ENCODE measurements around the gene LRRTM4. TPM values are rescaled to one million over a fixed set of nuclear protein-coding genes. Genes with fewer than 3 reads are reported as not detected.

The LRRTM4 gene
- total RNA-seq, 1 experiment from 2014 or later: 9.4 TPM

DNA sequence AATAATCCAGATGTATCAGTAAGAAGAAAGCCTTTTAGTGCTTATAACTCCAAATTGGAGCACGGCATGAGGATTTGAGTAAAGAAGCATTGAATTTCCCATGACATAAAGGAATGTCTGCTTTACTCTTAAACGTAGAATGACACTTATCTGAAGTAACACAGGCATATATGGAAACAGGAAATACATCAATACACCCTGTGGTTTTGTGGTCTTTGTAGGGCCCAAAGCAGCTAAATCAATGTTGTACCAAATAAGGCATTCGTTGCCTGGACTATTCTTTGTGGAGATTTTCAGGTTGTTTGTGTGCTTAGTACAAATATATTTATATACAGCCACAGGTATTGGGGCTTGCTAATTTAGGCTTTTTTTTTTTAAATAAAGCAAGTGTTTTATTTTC, 660.5 kb downstream of the LRRTM4 start:
- H3K4me1 Mint-ChIP-seq: no peaks in the 10 kb centered on the region
- ChIA-PET CTCF (no interaction called here), POLR2A (no interaction called here)
- no peaks in the 10 kb centered on the region for H3K27me3 Mint-ChIP-seq (ENCODE audit: low read depth)
- ATAC-seq (no peak), DNase-seq (ENCODE audit: low spot score) (no peak)
- no peaks in the 10 kb centered on the region for H3K36me3 Mint-ChIP-seq
- no peak overlapping the region for H3K27ac Mint-ChIP-seq
- H3K4me3 Mint-ChIP-seq: no peak overlapping the region
- TF ChIP-seq, protein P1, sequence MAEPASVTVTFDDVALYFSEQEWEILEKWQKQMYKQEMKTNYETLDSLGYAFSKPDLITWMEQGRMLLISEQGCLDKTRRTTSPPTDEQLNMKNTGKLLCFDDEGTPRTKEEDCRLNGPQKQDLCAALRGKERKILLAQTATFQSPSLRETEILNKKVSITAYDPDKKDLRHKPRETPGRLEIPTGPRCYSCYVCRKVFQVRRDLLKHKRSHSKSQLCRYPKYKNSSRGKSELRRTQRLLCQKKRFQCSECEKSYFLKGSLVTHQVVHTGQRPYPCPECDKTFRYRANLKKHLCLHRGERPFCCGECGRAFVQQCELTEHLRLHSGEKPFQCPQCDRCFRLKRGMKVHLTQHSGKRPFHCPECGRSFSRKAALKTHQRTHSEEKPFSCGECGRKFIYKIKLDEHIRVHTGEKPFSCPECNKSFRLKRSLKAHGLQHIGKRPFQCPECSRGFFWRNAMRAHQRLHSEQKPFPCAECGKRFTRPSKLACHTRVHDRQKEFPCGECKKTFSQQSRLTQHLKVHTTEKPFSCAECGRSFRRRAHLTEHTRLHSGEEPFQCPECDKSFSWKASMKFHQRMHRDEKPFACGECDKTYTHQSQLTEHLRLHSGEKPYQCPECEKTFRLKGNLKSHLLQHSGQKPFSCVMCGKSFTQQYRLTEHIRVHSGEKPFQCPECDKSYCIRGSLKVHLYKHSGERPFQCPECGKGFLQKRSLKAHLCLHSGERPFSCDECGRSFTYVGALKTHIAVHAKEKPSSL (CRISPR knock-in tag; conservative IDR thresholded peaks at IDR 0.05): no peak
- TF ChIP-seq RELA (CRISPR knock-in tag; IDR thresholded peaks at IDR 0.05; ENCODE audit: borderline replicate concordance) (no peak), MYBL2 (CRISPR knock-in tag; IDR thresholded peaks at IDR 0.05) (no peak), NFE2L1 (CRISPR knock-in tag; IDR thresholded peaks at IDR 0.05) (no peak), ZBTB43 (CRISPR knock-in tag; IDR thresholded peaks at IDR 0.05) (no peak)
- TF ChIP-seq, protein P2, sequence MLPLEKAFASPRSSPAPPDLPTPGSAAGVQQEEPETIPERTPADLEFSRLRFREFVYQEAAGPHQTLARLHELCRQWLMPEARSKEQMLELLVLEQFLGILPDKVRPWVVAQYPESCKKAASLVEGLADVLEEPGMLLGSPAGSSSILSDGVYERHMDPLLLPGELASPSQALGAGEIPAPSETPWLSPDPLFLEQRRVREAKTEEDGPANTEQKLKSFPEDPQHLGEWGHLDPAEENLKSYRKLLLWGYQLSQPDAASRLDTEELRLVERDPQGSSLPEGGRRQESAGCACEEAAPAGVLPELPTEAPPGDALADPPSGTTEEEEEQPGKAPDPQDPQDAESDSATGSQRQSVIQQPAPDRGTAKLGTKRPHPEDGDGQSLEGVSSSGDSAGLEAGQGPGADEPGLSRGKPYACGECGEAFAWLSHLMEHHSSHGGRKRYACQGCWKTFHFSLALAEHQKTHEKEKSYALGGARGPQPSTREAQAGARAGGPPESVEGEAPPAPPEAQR (CRISPR knock-in tag; IDR thresholded peaks at IDR 0.05): no peak
- H3K9me3 Mint-ChIP-seq: no peaks in the 10 kb centered on the region

GRCh38 chr2:76851000-76851399, 671.2 kb downstream of the LRRTM4 start:
- POLR2A ChIA-PET: no interaction called here
- H3K9me3 Mint-ChIP-seq: no peaks in the 10 kb centered on the region
- ATAC-seq (no peak), DNase-seq (ENCODE audit: low spot score) (no peak)
- H3K27me3 Mint-ChIP-seq (ENCODE audit: low read depth): no peaks in the 10 kb centered on the region
- no peak overlapping the region for H3K27ac Mint-ChIP-seq
- CTCF ChIA-PET: no interaction called here
- no peaks in the 10 kb centered on the region for H3K36me3 Mint-ChIP-seq
- H3K4me3 Mint-ChIP-seq: no peak overlapping the region
- H3K4me1 Mint-ChIP-seq: peaks cover 7% of the 10 kb centered on the region; the same call in 1 of the 2 replicates
- TF ChIP-seq JUN (CRISPR knock-in tag; IDR thresholded peaks at IDR 0.05): no peak
- TF ChIP-seq, protein P1 (CRISPR knock-in tag; conservative IDR thresholded peaks at IDR 0.05): no peak
- TF ChIP-seq AR (CRISPR knock-in tag; IDR thresholded peaks at IDR 0.05): no peak
- TF ChIP-seq, protein P3, sequence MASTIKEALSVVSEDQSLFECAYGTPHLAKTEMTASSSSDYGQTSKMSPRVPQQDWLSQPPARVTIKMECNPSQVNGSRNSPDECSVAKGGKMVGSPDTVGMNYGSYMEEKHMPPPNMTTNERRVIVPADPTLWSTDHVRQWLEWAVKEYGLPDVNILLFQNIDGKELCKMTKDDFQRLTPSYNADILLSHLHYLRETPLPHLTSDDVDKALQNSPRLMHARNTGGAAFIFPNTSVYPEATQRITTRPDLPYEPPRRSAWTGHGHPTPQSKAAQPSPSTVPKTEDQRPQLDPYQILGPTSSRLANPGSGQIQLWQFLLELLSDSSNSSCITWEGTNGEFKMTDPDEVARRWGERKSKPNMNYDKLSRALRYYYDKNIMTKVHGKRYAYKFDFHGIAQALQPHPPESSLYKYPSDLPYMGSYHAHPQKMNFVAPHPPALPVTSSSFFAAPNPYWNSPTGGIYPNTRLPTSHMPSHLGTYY (CRISPR knock-in tag; IDR thresholded peaks at IDR 0.05): no peak
- TF ChIP-seq, protein P4, sequence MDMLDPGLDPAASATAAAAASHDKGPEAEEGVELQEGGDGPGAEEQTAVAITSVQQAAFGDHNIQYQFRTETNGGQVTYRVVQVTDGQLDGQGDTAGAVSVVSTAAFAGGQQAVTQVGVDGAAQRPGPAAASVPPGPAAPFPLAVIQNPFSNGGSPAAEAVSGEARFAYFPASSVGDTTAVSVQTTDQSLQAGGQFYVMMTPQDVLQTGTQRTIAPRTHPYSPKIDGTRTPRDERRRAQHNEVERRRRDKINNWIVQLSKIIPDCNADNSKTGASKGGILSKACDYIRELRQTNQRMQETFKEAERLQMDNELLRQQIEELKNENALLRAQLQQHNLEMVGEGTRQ (CRISPR knock-in tag; IDR thresholded peaks at IDR 0.05): no peak
- TF ChIP-seq TEAD4 (CRISPR knock-in tag; IDR thresholded peaks at IDR 0.05): no peak
- TF ChIP-seq CREB1 (CRISPR knock-in tag; IDR thresholded peaks at IDR 0.05): no peak
- TF ChIP-seq, protein P5, sequence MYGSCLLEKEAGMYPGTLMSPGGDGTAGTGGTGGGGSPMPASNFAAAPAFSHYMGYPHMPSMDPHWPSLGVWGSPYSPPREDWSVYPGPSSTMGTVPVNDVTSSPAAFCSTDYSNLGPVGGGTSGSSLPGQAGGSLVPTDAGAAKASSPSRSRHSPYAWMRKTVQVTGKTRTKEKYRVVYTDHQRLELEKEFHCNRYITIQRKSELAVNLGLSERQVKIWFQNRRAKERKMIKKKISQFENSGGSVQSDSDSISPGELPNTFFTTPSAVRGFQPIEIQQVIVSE (CRISPR knock-in tag; IDR thresholded peaks at IDR 0.05; ENCODE audit: borderline replicate concordance): no peak
- no peak for TF ChIP-seq FOXK1 (CRISPR knock-in tag; IDR thresholded peaks at IDR 0.05)
- TF ChIP-seq ETV6 (CRISPR knock-in tag; IDR thresholded peaks at IDR 0.05): no peak
- TF ChIP-seq HMGA2 (CRISPR knock-in tag; IDR thresholded peaks at IDR 0.05): no peak
- no peak for TF ChIP-seq ZNF219 (CRISPR knock-in tag; IDR thresholded peaks at IDR 0.05; ENCODE audit: borderline replicate concordance)
- no peak for TF ChIP-seq NR1H2 (CRISPR knock-in tag; IDR thresholded peaks at IDR 0.05)
- no peak for TF ChIP-seq NR2C2 (CRISPR knock-in tag; IDR thresholded peaks at IDR 0.05)
- no peak for TF ChIP-seq ZNF138 (CRISPR knock-in tag; conservative IDR thresholded peaks at IDR 0.05)

Data from WTC11 (cell line).